Right atrium auricular region (tissue), 2 donors: ENCODE measurements around the gene MOB3A. TPM values are rescaled to one million over a fixed set of nuclear protein-coding genes. Genes with fewer than 3 reads are reported as not detected.
A peak's percentile ranks its signal among the peaks of the same experiment; 100 is the strongest.

ENCODE experiments used
- DNase-seq: peaks from one replicate; pipeline ENCODE4 v3.0.0-alpha.2; 2019; ENCODE audit warnings: low spot score
- H3K27ac ChIP-seq, 2 donors: fragments of 200-600 bp; sonication (generic); 1 replicate in 1 of 2; 2 replicates in 1 of 2; pipeline ENCODE4 v1.5.1; 2016 to 2019
- H3K27me3 ChIP-seq, 2 donors: fragments of 200-600 bp; sonication (generic); one replicate each; pipeline versions ENCODE4 v1.5.1 to v1.6.0; 2017 to 2019
- H3K36me3 ChIP-seq: fragments of 200-600 bp; sonication (generic); one replicate; pipeline ENCODE4 v1.5.1; 2016
- H3K4me1 ChIP-seq, 2 donors: fragments of 200-600 bp; sonication (generic); one replicate each; pipeline versions ENCODE4 v1.5.1 to v1.6.0; 2017 to 2019
- H3K4me3 ChIP-seq, 2 donors: fragments of 200-600 bp; sonication (generic); 1 replicate in 1 of 2; 2 replicates in 1 of 2; pipeline ENCODE4 v1.5.1; 2017 to 2019; ENCODE audit warnings: mild to moderate bottlenecking in 1 of 2, moderate library complexity in 1 of 2
- H3K9me3 ChIP-seq, 2 donors: fragments of 200-600 bp; sonication (generic); one replicate each; pipeline ENCODE4 v1.5.1; 2019
- CTCF ChIP-seq, 2 donors: fragments of 200-600 bp; sonication (generic); IDR thresholded peaks; one replicate each; pipeline ENCODE4 v1.5.1; 2019; ENCODE audit warnings: antibody characterized with exemption in 2 of 2
- total RNA-seq, 2 donors: library from RNA; depleted of rRNA; stranded (reverse); fragments of >200 nt; gene quantifications; one replicate each; pipeline ENCODE4 v1.1.0, GENCODE V29; 2016

The MOB3A gene
- total RNA-seq, 2 donors from 2014 or later, result 19.7 to 29.4 TPM

GRCh38 chr19:2127758-2128157 is 31.6 kb upstream of the MOB3A start:
- DNase-seq, result peak; percentile 80
- Histone ChIP-seq H3K4me3 (no peak overlapping the region), H3K27me3 (no peaks in the 10 kb centered on the region), H3K4me1 (peaks cover 0 to 37% of the 10 kb centered on the region in 2 donors), H3K36me3 (peaks cover 59% of the 10 kb centered on the region), H3K27ac (peak overlapping the region; percentile 84), H3K9me3 (no peaks in the 10 kb centered on the region)
- no peak for TF ChIP-seq CTCF (IDR thresholded peaks at IDR 0.05)

- peak overlapping the region; percentile 84 for H3K27ac ChIP-seq
- no peaks in the 10 kb centered on the region for H3K27me3 ChIP-seq
- TF ChIP-seq CTCF (IDR thresholded peaks at IDR 0.05), result no peak
- peaks cover 59% of the 10 kb centered on the region for H3K36me3 ChIP-seq
- no peak for DNase-seq
- no peak overlapping the region for H3K4me3 ChIP-seq
- no peaks in the 10 kb centered on the region for H3K9me3 ChIP-seq
- H3K4me1 ChIP-seq, result peaks cover 0 to 32% of the 10 kb centered on the region in 2 donors
Measured at GRCh38 chr19:2126879-2127518, 30.9 kb upstream of the MOB3A start.

- peaks cover 67% of the 10 kb centered on the region for H3K36me3 ChIP-seq
- H3K27me3 ChIP-seq, result no peaks in the 10 kb centered on the region
- peaks cover 0 to 8% of the 10 kb centered on the region in 2 donors for H3K4me1 ChIP-seq
- no peak overlapping the region for H3K27ac ChIP-seq
- H3K9me3 ChIP-seq, result no peaks in the 10 kb centered on the region
- no peak for DNase-seq
- no peak overlapping the region for H3K4me3 ChIP-seq
- no peak for TF ChIP-seq CTCF (IDR thresholded peaks at IDR 0.05)
Measured at GRCh38 chr19:2123682-2124387, 27.7 kb upstream of the MOB3A start.

- no peak overlapping the region for H3K4me3 ChIP-seq
- peaks cover 76% of the 10 kb centered on the region for H3K36me3 ChIP-seq
- no peak for DNase-seq
- no peak overlapping the region for H3K27ac ChIP-seq
- H3K4me1 ChIP-seq, result peaks cover 0 to 8% of the 10 kb centered on the region in 2 donors
- no peak for TF ChIP-seq CTCF (IDR thresholded peaks at IDR 0.05)
- no peaks in the 10 kb centered on the region for H3K27me3 ChIP-seq
- H3K9me3 ChIP-seq, result no peaks in the 10 kb centered on the region
Measured at GRCh38 chr19:2122982-2123381, 26.9 kb upstream of the MOB3A start.

- no peaks in the 10 kb centered on the region for H3K27me3 ChIP-seq
- DNase-seq, result no peak
- H3K36me3 ChIP-seq, result peaks cover 83% of the 10 kb centered on the region
- peaks cover 0 to 6% of the 10 kb centered on the region in 2 donors for H3K4me1 ChIP-seq
- no peaks in the 10 kb centered on the region for H3K9me3 ChIP-seq
- no peak overlapping the region for H3K27ac ChIP-seq
- no peak for TF ChIP-seq CTCF (IDR thresholded peaks at IDR 0.05)
- H3K4me3 ChIP-seq, result no peak overlapping the region
Measured at GRCh38 chr19:2122251-2122650, 26.1 kb upstream of the MOB3A start.
